Measurements from ENCODE around the gene RNU2-63P.
"Not testable (repeated sequence)": the region's sequence is repeated elsewhere in the genome, so short reads cannot be mapped to it uniquely, and the experiment has no call there.

Gene RNU2-63P

DNA sequence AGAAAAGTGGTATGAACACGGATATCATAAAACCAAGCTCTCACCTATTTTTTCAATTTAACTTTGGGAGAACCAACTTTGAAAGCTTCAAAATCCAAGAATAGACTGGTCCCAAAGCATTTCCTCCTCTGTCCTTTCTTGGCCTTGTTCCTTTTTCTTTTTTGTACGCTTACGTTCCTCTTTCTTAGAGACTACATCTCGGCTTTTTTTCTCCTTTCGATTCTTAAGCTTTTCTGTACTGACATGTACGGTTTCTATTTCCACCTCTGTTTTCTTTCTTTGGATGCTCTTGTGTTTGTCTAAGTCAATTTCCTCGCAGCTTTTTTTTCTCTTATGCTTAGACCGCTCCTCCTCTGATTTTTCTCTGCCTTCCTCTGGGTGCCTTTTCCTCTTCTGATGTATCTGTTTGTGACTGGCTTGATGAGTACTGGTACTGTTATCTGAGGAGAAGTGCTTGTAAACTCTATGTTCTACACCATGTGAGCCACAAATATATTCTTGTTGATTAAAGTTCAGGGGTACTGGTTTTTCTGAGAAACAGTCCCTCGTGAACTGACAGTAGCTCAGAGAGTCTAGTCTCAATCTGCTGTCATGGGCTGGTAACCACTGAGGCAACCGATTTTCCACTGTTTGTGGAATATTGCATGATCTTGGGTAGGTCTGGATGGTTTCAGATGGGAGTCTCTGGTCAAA is 11.5 kb upstream of the RNU2-63P start:
- no peak for DNase-seq

GRCh38 chr2:88024509-88024908 is 8.2 kb upstream of the RNU2-63P start:
- no peak for DNase-seq

- DNase-seq = no peak
Measured at GRCh38 chr2:88022669-88022921, 6.2 kb upstream of the RNU2-63P start.

GRCh38 chr2:88019985-88020384 is 3.6 kb upstream of the RNU2-63P start:
- DNase-seq = no peak

DNA sequence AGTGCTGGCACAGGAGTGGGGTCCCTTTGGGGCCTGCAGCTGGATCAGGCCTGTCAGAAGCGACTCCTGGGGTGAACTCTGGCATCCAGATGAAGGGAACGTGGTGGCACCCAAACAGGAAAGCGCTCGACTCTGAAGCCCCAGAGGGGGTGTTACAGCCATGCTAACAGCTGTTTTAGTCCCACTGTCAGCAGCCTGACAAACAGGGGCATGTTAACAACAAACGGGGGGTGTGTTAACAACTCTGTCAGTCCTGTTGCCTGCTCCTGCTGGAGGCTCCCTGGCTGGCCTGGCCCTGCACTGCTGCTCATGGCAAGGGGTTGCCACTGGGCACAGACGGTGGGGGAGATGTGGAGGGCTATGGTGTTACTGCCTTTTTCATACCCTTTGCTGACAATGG is 2.6 kb upstream of the RNU2-63P start:
- no peak for DNase-seq

DNA sequence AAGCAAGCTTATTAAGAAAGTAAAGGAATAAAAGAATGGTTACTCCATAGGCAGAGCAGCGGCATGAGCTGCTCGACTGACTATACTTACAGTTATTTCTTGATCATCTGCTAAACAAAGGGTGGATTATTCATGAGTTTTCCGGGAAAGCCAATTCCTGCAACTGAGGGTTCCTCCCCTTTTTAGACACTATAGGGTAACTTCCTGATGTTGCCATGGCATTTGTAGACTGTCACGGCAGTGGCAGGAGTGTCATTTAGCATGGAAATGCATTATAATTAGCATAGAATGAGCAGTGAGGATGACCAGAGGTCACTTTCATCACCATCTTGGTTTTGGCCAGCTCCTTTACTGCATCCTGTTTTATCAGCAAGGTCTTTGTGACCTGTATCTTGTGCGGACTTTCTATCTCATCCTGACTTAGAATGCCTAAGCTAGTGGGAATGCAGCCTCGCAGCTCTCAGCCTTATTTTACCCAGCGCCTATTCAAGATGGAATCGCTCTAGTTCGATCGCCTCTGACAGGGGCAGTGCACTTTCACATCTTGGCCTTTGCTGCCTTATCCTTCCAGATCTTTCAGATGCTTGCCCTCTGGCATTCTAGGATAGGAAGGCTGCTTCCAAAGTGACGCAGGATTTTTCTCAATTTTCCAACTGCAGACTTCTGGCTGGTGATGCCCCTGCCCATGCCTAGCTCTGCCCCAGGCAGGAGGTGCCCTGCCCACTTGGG is 1.9 kb upstream of the RNU2-63P start:
- not testable (repeated sequence) for DNase-seq

GRCh38 chr2:88017780-88018038 is 1.4 kb upstream of the RNU2-63P start:
- not testable (repeated sequence) for DNase-seq

DNA sequence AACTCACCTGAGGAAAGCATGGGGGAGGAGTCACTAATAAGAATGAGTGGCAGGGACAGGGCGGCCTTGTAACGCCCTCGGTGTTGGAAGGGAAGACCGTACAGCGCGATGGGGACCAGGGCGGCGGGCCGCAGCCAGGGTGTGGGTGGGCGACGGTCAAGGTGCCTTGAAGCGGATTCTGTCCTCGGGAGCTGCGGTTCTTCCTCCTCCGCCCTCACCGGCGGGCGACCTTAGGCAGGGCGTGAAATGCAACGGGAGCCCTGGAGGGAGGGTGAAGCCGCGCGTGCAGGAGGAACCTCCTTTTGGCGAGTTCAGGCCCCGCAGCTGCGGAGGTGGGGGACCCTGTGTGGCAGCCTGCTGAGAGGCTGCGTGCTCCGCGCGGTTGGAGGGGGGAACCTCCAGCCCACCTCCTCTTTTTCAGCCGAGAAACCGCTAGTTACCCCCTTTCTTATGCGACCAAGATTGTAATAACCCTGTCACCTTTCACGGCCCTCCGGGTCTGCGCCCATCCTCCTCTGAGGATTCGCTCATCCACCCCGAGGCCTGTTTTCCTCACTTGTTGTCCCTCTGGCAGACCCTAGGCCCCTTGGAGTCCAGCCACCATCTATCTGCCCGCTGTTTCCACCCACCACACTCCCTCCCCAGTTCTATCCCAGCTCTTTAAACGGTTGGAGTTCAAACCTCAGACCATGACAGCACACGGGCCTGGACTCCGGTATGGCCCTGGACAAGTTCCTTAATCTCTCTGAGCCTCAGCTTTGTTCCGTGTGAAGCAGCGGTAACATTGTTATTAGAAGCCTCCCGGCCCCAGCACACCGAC is 823 bp upstream of the RNU2-63P start:
- peak; percentile 69 to 77 for DNase-seq

- DNase-seq = no peak
Measured at GRCh38 chr2:88011011-88011410, 5.3 kb downstream of the RNU2-63P start.

- no peak for DNase-seq
Measured at GRCh38 chr2:88010136-88010535, 6.2 kb downstream of the RNU2-63P start.

GRCh38 chr2:88006912-88007439 is 9.4 kb downstream of the RNU2-63P start:
- no peak for DNase-seq

DNA sequence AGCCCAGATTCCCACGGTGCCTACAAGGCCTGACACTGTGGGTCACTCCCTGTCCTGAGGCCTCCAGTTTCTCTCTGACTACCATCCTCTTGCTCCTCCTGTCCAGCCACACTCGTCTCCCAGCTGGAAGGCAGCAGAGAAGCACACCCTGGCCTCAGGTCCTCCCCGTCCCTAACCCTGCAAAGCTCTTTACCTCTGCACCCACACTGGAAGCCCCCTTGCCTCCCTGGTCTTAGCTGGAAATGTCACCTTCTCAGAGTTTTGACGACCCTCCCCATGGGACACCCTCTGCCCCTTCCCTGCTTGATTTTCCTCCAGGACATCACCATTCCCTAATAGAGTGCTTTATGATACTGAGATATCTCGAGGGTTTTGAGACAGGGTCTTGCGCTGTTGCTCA is 10.6 kb downstream of the RNU2-63P start:
- no peak for DNase-seq

- no peak for DNase-seq
Measured at GRCh38 chr2:88003074-88003755, 13.1 kb downstream of the RNU2-63P start.

DNA sequence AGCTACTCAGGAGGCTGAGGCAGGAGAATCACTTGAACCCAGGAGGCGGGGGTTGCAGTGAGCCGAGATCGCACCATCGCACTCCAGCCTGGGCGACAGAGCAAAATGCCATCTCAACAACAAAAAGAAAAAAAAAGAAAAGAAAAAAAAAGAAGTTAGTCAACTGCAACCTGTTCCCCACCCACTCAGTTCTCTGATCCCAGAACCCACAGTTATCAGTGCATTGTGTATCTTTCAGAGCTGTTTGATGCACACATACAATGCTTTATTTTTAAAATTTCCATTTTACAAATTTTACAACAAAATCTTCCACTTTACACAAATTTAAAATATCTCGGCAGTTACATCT is 14.0 kb downstream of the RNU2-63P start:
- DNase-seq = no peak

- DNase-seq = not testable (repeated sequence)
Measured at GRCh38 chr2:88000474-88000873, 15.9 kb downstream of the RNU2-63P start.

- DNase-seq = no peak
Measured at GRCh38 chr2:87996570-87996969, 19.8 kb downstream of the RNU2-63P start.

DNA sequence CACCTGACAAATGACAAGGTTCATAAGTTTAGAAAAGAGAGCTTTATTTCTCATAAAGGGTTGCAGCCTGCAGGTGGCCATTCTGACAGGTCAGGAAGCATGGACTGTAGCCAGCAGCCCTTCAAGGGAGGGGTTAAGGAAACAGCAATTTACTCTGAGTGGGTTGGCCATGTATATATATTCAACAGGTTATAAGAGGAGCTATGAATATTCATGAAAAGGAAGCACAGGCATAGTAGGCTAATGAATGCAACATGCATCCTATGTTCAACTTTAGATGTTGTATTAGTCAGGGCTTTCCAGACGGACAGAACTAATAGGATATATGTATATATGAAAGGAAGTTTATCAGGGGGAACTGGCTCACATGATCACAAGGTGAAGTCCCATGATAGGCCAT is 20.6 kb downstream of the RNU2-63P start:
- no peak for DNase-seq

DNA sequence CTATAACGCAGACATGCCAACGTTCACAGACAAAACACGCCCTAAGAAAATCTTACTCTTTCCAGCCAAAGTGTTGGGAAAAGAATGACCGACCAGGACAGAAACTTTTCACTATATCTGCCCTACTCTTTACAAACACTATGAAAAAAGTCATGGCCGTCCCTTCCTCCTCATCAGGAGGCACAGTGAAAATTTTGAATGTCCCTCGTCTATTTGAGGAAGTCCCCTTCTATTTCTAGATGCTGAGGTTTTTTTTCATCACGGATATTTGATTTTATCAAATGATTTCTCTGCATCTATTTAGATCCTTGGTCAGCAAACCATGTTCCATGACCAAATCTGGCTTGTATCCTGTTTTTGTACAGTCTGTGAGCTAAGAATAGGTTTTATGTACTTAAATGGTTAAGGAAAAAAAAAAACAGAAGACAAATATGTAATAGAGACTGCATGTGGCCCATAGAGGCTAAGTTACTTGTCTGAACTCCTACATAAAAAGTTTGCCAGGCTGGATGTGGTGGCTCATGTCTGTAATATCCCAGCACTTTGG is 22.0 kb downstream of the RNU2-63P start:
- DNase-seq = not testable (repeated sequence)

DNA sequence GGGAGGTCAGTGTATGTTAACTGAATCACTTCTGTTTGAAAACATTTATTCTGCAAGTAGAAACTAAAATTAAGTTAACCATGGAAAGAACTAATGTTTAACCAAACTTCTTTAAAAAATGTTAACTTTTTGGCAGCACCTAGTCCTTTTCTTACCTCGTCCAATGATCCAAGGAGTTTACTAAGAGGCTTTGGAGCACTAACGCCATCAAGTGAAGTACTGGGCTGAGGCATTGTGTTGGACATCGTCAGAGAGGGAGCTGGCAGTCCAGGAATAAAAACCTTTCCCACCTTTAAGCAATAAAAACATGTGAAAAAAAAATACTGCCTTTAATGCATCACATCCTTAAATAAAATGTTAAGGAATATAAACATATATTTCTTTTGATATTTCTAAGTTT is 23.8 kb downstream of the RNU2-63P start:
- DNase-seq = not testable (repeated sequence)

- DNase-seq = not testable (repeated sequence)
Measured at GRCh38 chr2:87987473-87987872, 28.9 kb downstream of the RNU2-63P start.

- not testable (repeated sequence) for DNase-seq
Measured at GRCh38 chr2:87985902-87986301, 30.4 kb downstream of the RNU2-63P start.

GRCh38 chr2:87981182-87981581 is 35.2 kb downstream of the RNU2-63P start:
- DNase-seq = not testable (repeated sequence)

- DNase-seq = not testable (repeated sequence)
Measured at GRCh38 chr2:87972385-87972784, 44.0 kb downstream of the RNU2-63P start.

Measured in NCI-H2081 (cell line).